ENCODE results near the gene ELOB.

DNA sequence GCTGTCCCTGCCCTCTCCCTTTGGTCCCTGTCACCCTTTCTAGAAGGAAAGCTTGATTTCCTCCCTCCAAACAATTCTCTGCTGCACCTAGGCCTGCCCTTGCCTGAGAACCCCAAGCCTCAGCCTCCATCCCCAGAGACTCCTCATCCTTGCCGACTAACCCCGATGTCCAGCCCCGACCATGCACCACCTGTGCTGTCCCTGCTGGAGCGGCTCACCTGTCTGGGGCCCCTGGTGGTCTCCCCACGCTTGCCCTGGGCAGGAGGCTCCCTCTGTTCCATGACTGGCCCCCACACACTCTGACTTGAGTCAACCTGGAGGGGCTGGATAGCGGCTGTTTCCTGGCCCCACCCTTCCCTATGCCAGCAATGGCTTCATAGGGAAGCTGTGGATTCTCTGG is 36.6 kb downstream of the ELOB start:
- TF ChIP-seq, protein P1, sequence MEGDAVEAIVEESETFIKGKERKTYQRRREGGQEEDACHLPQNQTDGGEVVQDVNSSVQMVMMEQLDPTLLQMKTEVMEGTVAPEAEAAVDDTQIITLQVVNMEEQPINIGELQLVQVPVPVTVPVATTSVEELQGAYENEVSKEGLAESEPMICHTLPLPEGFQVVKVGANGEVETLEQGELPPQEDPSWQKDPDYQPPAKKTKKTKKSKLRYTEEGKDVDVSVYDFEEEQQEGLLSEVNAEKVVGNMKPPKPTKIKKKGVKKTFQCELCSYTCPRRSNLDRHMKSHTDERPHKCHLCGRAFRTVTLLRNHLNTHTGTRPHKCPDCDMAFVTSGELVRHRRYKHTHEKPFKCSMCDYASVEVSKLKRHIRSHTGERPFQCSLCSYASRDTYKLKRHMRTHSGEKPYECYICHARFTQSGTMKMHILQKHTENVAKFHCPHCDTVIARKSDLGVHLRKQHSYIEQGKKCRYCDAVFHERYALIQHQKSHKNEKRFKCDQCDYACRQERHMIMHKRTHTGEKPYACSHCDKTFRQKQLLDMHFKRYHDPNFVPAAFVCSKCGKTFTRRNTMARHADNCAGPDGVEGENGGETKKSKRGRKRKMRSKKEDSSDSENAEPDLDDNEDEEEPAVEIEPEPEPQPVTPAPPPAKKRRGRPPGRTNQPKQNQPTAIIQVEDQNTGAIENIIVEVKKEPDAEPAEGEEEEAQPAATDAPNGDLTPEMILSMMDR (conservative IDR thresholded peaks at IDR 0.05), result no peak
- TF ChIP-seq ZFX (IDR thresholded peaks at IDR 0.05), result no peak
